ENCODE results near the gene CHN1.

Gene CHN1

DNA sequence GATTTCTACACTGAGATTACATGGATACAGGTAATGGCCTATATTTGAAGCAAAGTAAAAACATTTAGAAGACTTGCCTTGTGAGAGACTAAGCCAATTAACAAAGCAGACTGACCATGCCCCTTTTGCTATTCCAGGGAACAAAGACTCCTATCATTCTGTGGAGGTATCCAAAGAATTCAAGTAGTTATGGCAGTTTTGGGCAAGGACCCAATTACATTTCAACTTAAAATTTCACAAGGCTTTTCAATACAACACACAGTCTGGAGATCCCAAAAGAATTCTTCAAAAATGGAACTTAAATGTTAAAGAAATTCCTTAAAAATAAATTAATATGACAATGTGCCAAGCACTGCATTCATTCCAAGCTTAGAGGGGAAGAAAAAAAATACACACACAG lies 131.7 kb downstream of the CHN1 start:
- no peak overlapping the region for H3K4me3 ChIP-seq (ENCODE audit: low read length)
- no peak for DNase-seq (ENCODE audit: low read depth)
- TF ChIP-seq, protein P1, sequence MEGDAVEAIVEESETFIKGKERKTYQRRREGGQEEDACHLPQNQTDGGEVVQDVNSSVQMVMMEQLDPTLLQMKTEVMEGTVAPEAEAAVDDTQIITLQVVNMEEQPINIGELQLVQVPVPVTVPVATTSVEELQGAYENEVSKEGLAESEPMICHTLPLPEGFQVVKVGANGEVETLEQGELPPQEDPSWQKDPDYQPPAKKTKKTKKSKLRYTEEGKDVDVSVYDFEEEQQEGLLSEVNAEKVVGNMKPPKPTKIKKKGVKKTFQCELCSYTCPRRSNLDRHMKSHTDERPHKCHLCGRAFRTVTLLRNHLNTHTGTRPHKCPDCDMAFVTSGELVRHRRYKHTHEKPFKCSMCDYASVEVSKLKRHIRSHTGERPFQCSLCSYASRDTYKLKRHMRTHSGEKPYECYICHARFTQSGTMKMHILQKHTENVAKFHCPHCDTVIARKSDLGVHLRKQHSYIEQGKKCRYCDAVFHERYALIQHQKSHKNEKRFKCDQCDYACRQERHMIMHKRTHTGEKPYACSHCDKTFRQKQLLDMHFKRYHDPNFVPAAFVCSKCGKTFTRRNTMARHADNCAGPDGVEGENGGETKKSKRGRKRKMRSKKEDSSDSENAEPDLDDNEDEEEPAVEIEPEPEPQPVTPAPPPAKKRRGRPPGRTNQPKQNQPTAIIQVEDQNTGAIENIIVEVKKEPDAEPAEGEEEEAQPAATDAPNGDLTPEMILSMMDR (IDR thresholded peaks at IDR 0.05; ENCODE audit: insufficient read depth, low read depth, low read length, missing control alignments) = no peak

GRCh38 chr2:174870787-174871186 lies 134.4 kb downstream of the CHN1 start:
- TF ChIP-seq, protein P1 (IDR thresholded peaks at IDR 0.05; ENCODE audit: insufficient read depth, low read depth, low read length, missing control alignments) = no peak
- no peak for DNase-seq (ENCODE audit: low read depth)
- no peak overlapping the region for H3K4me3 ChIP-seq (ENCODE audit: low read length)

GRCh38 chr2:174868878-174869277 lies 136.3 kb downstream of the CHN1 start:
- no peak for DNase-seq (ENCODE audit: low read depth)
- no peak overlapping the region for H3K4me3 ChIP-seq (ENCODE audit: low read length)
- TF ChIP-seq, protein P1 (IDR thresholded peaks at IDR 0.05; ENCODE audit: insufficient read depth, low read depth, low read length, missing control alignments) = no peak

- no peak for DNase-seq (ENCODE audit: low read depth)
- no peak overlapping the region for H3K4me3 ChIP-seq (ENCODE audit: low read length)
- TF ChIP-seq, protein P1 (IDR thresholded peaks at IDR 0.05; ENCODE audit: insufficient read depth, low read depth, low read length, missing control alignments) = no peak
Observed at GRCh38 chr2:174866421-174866820, 138.8 kb downstream of the CHN1 start.

DNA sequence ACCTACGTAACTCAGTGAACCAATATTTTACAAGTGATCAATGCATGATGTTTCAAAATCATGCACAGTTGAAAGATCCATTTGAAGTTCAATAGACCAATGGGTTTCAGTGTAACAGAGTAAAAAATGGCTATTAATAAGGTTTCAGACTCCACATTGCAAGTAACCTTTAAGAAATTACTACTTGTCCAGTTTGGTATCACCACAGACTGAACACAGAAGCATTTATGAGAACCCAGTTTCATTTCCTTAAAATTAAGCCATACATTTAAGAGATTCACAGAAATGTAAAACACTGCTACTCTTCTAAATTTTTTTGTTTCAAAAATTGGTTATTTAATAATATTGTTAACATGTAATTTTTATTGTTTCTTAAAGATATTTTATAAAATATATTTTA lies 142.0 kb downstream of the CHN1 start:
- no peak for DNase-seq (ENCODE audit: low read depth)
- TF ChIP-seq, protein P1 (IDR thresholded peaks at IDR 0.05; ENCODE audit: insufficient read depth, low read depth, low read length, missing control alignments) = no peak
- H3K4me3 ChIP-seq (ENCODE audit: low read length) = no peak overlapping the region

- no peak for DNase-seq (ENCODE audit: low read depth)
- TF ChIP-seq, protein P1 (IDR thresholded peaks at IDR 0.05; ENCODE audit: insufficient read depth, low read depth, low read length, missing control alignments) = no peak
- H3K4me3 ChIP-seq (ENCODE audit: low read length) = no peak overlapping the region
Observed at GRCh38 chr2:174859563-174860169, 145.5 kb downstream of the CHN1 start.

DNA sequence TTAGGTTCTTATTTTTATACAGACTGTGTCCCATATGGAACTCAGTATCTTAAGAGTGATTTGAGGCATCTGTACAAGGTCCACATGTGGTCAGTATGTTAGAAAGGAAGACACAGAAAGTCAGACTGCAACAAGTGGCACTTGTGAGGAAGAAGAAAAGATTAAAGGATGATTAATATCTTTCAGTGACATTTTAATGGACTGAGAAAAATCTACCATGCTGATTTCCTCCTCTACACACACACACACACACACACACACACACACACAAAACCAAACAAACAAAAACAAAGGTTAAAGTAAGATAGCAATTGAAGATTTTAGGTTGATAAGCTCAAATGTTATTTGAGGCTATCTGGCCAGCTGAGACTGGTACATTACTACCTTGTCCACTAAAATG lies 146.4 kb downstream of the CHN1 start:
- no peak overlapping the region for H3K4me3 ChIP-seq (ENCODE audit: low read length)
- TF ChIP-seq, protein P1 (IDR thresholded peaks at IDR 0.05; ENCODE audit: insufficient read depth, low read depth, low read length, missing control alignments) = no peak
- DNase-seq (ENCODE audit: low read depth) = no peak
